A673 (cell line): ENCODE data around the gene PLET1.

Experiments used
- EZH2 ChIP-seq: fragments of 200-600 bp; sonication (generic); IDR thresholded peaks from 2 replicates; pipeline ENCODE4 v1.6.1; 2017; ENCODE audit warnings: borderline replicate concordance, low read depth, mild to moderate bottlenecking, mixed read lengths, antibody characterized with exemption, low read length; ENCODE audit not compliant: poor library complexity, severe bottlenecking
- TF ChIP-seq, protein P1 (sequence below): fragments of 300-800, 200-600 bp; sonication (generic); conservative IDR thresholded peaks from 2 replicates; pipeline ENCODE4 v1.5.1; 2017; ENCODE audit warnings: low read depth, mild to moderate bottlenecking, antibody characterized with exemption, low read length, moderate library complexity, mixed read lengths

DNA sequence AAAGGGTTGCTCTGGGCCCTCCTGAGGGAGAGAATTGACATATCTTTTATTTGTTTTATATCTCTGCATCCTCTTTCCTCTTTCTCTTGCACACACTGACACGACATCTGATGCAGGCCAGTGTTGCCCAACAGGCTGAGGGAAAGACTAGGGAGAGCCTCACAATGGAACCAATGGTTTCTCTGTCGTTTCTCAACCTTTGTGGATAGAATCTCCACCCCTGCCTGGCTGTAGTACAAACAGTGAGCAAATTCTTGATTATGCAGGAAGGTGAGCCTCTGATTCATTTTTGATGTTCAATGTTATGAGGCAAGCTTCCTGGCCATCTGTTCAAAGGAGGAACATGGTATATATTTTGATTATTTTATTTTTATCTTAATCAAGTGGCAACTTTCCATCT is 49.8 kb upstream of the PLET1 start:
- TF ChIP-seq, protein P1, sequence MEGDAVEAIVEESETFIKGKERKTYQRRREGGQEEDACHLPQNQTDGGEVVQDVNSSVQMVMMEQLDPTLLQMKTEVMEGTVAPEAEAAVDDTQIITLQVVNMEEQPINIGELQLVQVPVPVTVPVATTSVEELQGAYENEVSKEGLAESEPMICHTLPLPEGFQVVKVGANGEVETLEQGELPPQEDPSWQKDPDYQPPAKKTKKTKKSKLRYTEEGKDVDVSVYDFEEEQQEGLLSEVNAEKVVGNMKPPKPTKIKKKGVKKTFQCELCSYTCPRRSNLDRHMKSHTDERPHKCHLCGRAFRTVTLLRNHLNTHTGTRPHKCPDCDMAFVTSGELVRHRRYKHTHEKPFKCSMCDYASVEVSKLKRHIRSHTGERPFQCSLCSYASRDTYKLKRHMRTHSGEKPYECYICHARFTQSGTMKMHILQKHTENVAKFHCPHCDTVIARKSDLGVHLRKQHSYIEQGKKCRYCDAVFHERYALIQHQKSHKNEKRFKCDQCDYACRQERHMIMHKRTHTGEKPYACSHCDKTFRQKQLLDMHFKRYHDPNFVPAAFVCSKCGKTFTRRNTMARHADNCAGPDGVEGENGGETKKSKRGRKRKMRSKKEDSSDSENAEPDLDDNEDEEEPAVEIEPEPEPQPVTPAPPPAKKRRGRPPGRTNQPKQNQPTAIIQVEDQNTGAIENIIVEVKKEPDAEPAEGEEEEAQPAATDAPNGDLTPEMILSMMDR, result no peak
- TF ChIP-seq EZH2, result no peak
